ENCODE measurements around the gene TRPC4AP.

Gene TRPC4AP

GRCh38 chr20:35000311-35000921 lies 92.2 kb downstream of the TRPC4AP start:
- no peak; the same call in 2 of the 3 replicates for ATAC-seq
- TF ChIP-seq PPARA (CRISPR knock-in tag; IDR thresholded peaks at IDR 0.05; ENCODE audit: borderline replicate concordance), result no peak
- TF ChIP-seq TOX (CRISPR knock-in tag; IDR thresholded peaks at IDR 0.05; ENCODE audit: borderline replicate concordance), result no peak
- no peak for TF ChIP-seq ZC3H10 (CRISPR knock-in tag; IDR thresholded peaks at IDR 0.05)
- no peak for TF ChIP-seq CREB5 (CRISPR knock-in tag; IDR thresholded peaks at IDR 0.05; ENCODE audit: low read depth)
- no peak for TF ChIP-seq TCF4 (CRISPR knock-in tag; IDR thresholded peaks at IDR 0.05; ENCODE audit: borderline replicate concordance)
- TF ChIP-seq ZNF565 (CRISPR knock-in tag; conservative IDR thresholded peaks at IDR 0.05; ENCODE audit: low read depth), result no peak
- no peak for TF ChIP-seq ZFP3 (CRISPR knock-in tag; IDR thresholded peaks at IDR 0.05)
- TF ChIP-seq ZNF70 (CRISPR knock-in tag; IDR thresholded peaks at IDR 0.05), result no peak
- TF ChIP-seq SNAI2 (CRISPR knock-in tag; IDR thresholded peaks at IDR 0.05), result no peak
- no peak for TF ChIP-seq OSR1 (CRISPR knock-in tag; IDR thresholded peaks at IDR 0.05)
- no peak for TF ChIP-seq RARB (CRISPR knock-in tag; IDR thresholded peaks at IDR 0.05)

- no peak for ATAC-seq
- TF ChIP-seq PPARA (CRISPR knock-in tag; IDR thresholded peaks at IDR 0.05; ENCODE audit: borderline replicate concordance), result no peak
- TF ChIP-seq CSDC2 (CRISPR knock-in tag; IDR thresholded peaks at IDR 0.05), result no peak
- no peak for TF ChIP-seq BACH2 (CRISPR knock-in tag; IDR thresholded peaks at IDR 0.05; ENCODE audit: borderline replicate concordance)
- TF ChIP-seq SNAI2 (CRISPR knock-in tag; IDR thresholded peaks at IDR 0.05), result no peak
- TF ChIP-seq TCF4 (CRISPR knock-in tag; IDR thresholded peaks at IDR 0.05; ENCODE audit: borderline replicate concordance), result no peak
- no peak for TF ChIP-seq OSR1 (CRISPR knock-in tag; IDR thresholded peaks at IDR 0.05)
- TF ChIP-seq ARNTL (CRISPR knock-in tag; IDR thresholded peaks at IDR 0.05; ENCODE audit: borderline replicate concordance, low read depth), result no peak
- TF ChIP-seq TOX (CRISPR knock-in tag; IDR thresholded peaks at IDR 0.05; ENCODE audit: borderline replicate concordance), result no peak
- TF ChIP-seq ZNF565 (CRISPR knock-in tag; conservative IDR thresholded peaks at IDR 0.05; ENCODE audit: low read depth), result no peak
- TF ChIP-seq ZNF8 (CRISPR knock-in tag; IDR thresholded peaks at IDR 0.05), result no peak
- TF ChIP-seq RARB (CRISPR knock-in tag; IDR thresholded peaks at IDR 0.05), result no peak
- TF ChIP-seq ESRRG (CRISPR knock-in tag; IDR thresholded peaks at IDR 0.05), result no peak
- no peak for TF ChIP-seq PATZ1 (CRISPR knock-in tag; IDR thresholded peaks at IDR 0.05; ENCODE audit: borderline replicate concordance)
- TF ChIP-seq ZFP30 (CRISPR knock-in tag; IDR thresholded peaks at IDR 0.05), result no peak
Observed at GRCh38 chr20:34999782-35000181, 92.8 kb downstream of the TRPC4AP start.

GRCh38 chr20:34999021-34999451 lies 93.6 kb downstream of the TRPC4AP start:
- TF ChIP-seq ZNF565 (CRISPR knock-in tag; conservative IDR thresholded peaks at IDR 0.05; ENCODE audit: low read depth), result no peak
- no peak for TF ChIP-seq GLIS3 (CRISPR knock-in tag; IDR thresholded peaks at IDR 0.05)
- TF ChIP-seq ZNF8 (CRISPR knock-in tag; IDR thresholded peaks at IDR 0.05), result no peak
- no peak for TF ChIP-seq BACH2 (CRISPR knock-in tag; IDR thresholded peaks at IDR 0.05; ENCODE audit: borderline replicate concordance)
- TF ChIP-seq CREB5 (CRISPR knock-in tag; IDR thresholded peaks at IDR 0.05; ENCODE audit: low read depth), result no peak
- no peak for TF ChIP-seq ZNF70 (CRISPR knock-in tag; IDR thresholded peaks at IDR 0.05)
- no peak for TF ChIP-seq SNAI2 (CRISPR knock-in tag; IDR thresholded peaks at IDR 0.05)
- no peak for TF ChIP-seq TCF4 (CRISPR knock-in tag; IDR thresholded peaks at IDR 0.05; ENCODE audit: borderline replicate concordance)
- TF ChIP-seq PATZ1 (CRISPR knock-in tag; IDR thresholded peaks at IDR 0.05; ENCODE audit: borderline replicate concordance), result no peak
- no peak for TF ChIP-seq ZFP3 (CRISPR knock-in tag; IDR thresholded peaks at IDR 0.05)
- TF ChIP-seq RARB (CRISPR knock-in tag; IDR thresholded peaks at IDR 0.05), result no peak
- TF ChIP-seq ISL1 (CRISPR knock-in tag; IDR thresholded peaks at IDR 0.05), result no peak
- TF ChIP-seq CSRNP3 (CRISPR knock-in tag; IDR thresholded peaks at IDR 0.05), result no peak
- TF ChIP-seq ZFP30 (CRISPR knock-in tag; IDR thresholded peaks at IDR 0.05), result no peak
- TF ChIP-seq PPARA (CRISPR knock-in tag; IDR thresholded peaks at IDR 0.05; ENCODE audit: borderline replicate concordance), result no peak
- no peak for ATAC-seq
